DND-41 (cell line): ENCODE results near the gene EPAS1.

Experiments used
- ATAC-seq: fragments of 200-7000 bp; cut with Tn5 transposase; 3 replicates; pipeline ENCODE4 v1.9.1; 2021; ENCODE audit warnings: low read depth; ENCODE audit not compliant: insufficient read depth
- DNase-seq: peaks from one replicate; pipeline ENCODE4 v3.0.0-alpha.2; 2020
- H2AFZ ChIP-seq: 2 replicates; pipeline ENCODE4 v1.6.0; 2012; ENCODE audit warnings: low read depth, low read length
- H3K27ac ChIP-seq: 2 replicates; pipeline ENCODE4 v1.5.1; 2012; ENCODE audit warnings: low read length, inconsistent platforms
- H3K27me3 ChIP-seq: fragments of 200-600 bp; sonication (generic); 2 replicates; pipeline ENCODE4 v1.6.0; 2012; ENCODE audit warnings: low read length, mild to moderate bottlenecking, inconsistent platforms; ENCODE audit not compliant: insufficient read depth, poor library complexity
- H3K36me3 ChIP-seq: 2 replicates; pipeline ENCODE4 v1.5.1; 2012; ENCODE audit warnings: low read length, inconsistent platforms; ENCODE audit not compliant: insufficient read depth
- H3K4me1 ChIP-seq: 2 replicates; pipeline ENCODE4 v1.5.1; 2012; ENCODE audit warnings: mild to moderate bottlenecking, low read length; ENCODE audit not compliant: insufficient read depth
- H3K4me2 ChIP-seq: 2 replicates; pipeline ENCODE4 v1.6.0; 2012; ENCODE audit warnings: mild to moderate bottlenecking, moderate library complexity, low read length, inconsistent platforms; ENCODE audit not compliant: insufficient read depth
- H3K4me3 ChIP-seq, 2 experiments: fragments of 200-600 bp in 1 of 2; shearing (Covaris generic) in 1 of 2; 2 replicates each; pipeline ENCODE4 v1.5.1; 2012 to 2016; ENCODE audit warnings: inconsistent platforms in 2 of 2, low read length in 2 of 2, mild to moderate bottlenecking in 2 of 2, low read depth in 1 of 2, moderate library complexity in 1 of 2
- H3K79me2 ChIP-seq: 2 replicates; pipeline ENCODE4 v1.6.0; 2012; ENCODE audit warnings: low read length, inconsistent platforms; ENCODE audit not compliant: insufficient read depth
- H3K9ac ChIP-seq: 2 replicates; pipeline ENCODE4 v1.6.0; 2012; ENCODE audit warnings: low read depth, mild to moderate bottlenecking, inconsistent platforms, low read length, moderate library complexity
- H3K9me3 ChIP-seq: 2 replicates; pipeline ENCODE4 v1.5.1; 2012; ENCODE audit warnings: low read length, moderate library complexity, mild to moderate bottlenecking, inconsistent platforms; ENCODE audit not compliant: insufficient read depth, severe bottlenecking
- H4K20me1 ChIP-seq: 2 replicates; pipeline ENCODE4 v1.6.0; 2012; ENCODE audit warnings: low read length; ENCODE audit not compliant: insufficient read depth
- CTCF ChIP-seq: IDR thresholded peaks from 2 replicates; pipeline ENCODE4 v1.5.1; 2012; ENCODE audit warnings: borderline replicate concordance, low read length, moderate library complexity, mild to moderate bottlenecking; ENCODE audit not compliant: poor library complexity, severe bottlenecking; ENCODE audit errors: extremely low read depth
- EZH2 ChIP-seq: IDR thresholded peaks from 3 replicates; pipeline ENCODE4 v1.6.1; 2012; ENCODE audit warnings: borderline replicate concordance, low read depth, mild to moderate bottlenecking, moderate library complexity, low read length, inconsistent platforms; ENCODE audit not compliant: severe bottlenecking

The EPAS1 gene

DNA sequence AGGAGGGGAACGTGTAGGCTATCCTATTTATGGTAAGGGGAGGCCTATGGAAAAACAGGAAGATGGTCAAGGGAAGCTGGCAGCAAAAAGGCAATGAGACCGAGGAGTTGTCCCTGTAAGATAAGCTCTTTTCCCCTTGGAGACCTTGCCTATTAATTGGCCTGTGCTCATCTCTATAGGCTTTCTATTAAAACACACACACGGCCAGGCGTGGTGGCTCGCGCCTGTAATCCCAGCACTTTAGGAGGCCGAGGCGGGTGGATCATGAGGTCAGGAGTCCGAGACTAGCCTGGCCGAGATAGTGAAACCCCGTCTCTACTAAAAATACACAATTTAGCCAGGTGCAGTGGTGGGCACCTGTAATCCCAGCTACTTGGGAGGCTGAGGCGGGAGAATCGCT is 32.1 kb downstream of the EPAS1 start:
- Histone ChIP-seq H3K9ac (no peak overlapping the region), H3K27ac (no peak overlapping the region), H3K36me3 (no peaks in the 10 kb centered on the region), H3K27me3 (no peaks in the 10 kb centered on the region), H4K20me1 (no peaks in the 10 kb centered on the region), H3K79me2 (no peaks in the 10 kb centered on the region), H3K4me3 (no peak overlapping the region), H3K9me3 (no peaks in the 10 kb centered on the region), H3K4me1 (peaks cover 1% of the 10 kb centered on the region), H3K4me2 (no peak overlapping the region), H2AFZ (no peak overlapping the region)
- no peak for TF ChIP-seq EZH2
- TF ChIP-seq CTCF: no peak
- ATAC-seq (no peak), DNase-seq (no peak)

- no peaks in the 10 kb centered on the region for H4K20me1 ChIP-seq
- TF ChIP-seq CTCF (no peak), EZH2 (no peak)
- ATAC-seq: no peak
- H3K4me3 ChIP-seq: no peak overlapping the region
- no peak overlapping the region for H3K4me2 ChIP-seq
- no peaks in the 10 kb centered on the region for H3K36me3 ChIP-seq
- DNase-seq: no peak
- no peak overlapping the region for H3K9ac ChIP-seq
- peaks cover 9% of the 10 kb centered on the region for H3K4me1 ChIP-seq
- no peak overlapping the region for H3K27ac ChIP-seq
- no peaks in the 10 kb centered on the region for H3K79me2 ChIP-seq
- no peaks in the 10 kb centered on the region for H3K27me3 ChIP-seq
- no peak overlapping the region for H2AFZ ChIP-seq
- no peaks in the 10 kb centered on the region for H3K9me3 ChIP-seq
These were observed 32.9 kb downstream of the EPAS1 start for GRCh38 chr2:46329803-46330775.

- H3K9me3 ChIP-seq: no peaks in the 10 kb centered on the region
- H2AFZ ChIP-seq: no peak overlapping the region
- no peaks in the 10 kb centered on the region for H3K27me3 ChIP-seq
- no peak overlapping the region for H3K4me2 ChIP-seq
- peaks cover 15% of the 10 kb centered on the region for H3K4me1 ChIP-seq
- no peaks in the 10 kb centered on the region for H3K79me2 ChIP-seq
- TF ChIP-seq CTCF: no peak
- TF ChIP-seq EZH2: no peak
- no peak overlapping the region for H3K9ac ChIP-seq
- H4K20me1 ChIP-seq: no peaks in the 10 kb centered on the region
- H3K27ac ChIP-seq: no peak overlapping the region
- ATAC-seq: no peak
- DNase-seq: no peak
- H3K4me3 ChIP-seq: no peak overlapping the region
- no peaks in the 10 kb centered on the region for H3K36me3 ChIP-seq
These were observed 34.0 kb downstream of the EPAS1 start for GRCh38 chr2:46331109-46331766.
